ENCODE results near the gene QRFPR. TPM values are rescaled to one million over a fixed set of nuclear protein-coding genes. Genes with fewer than 3 reads are reported as not detected.
"Not testable (repeated sequence)": the region's sequence is repeated elsewhere in the genome, so short reads cannot be mapped to it uniquely, and the experiment has no call there.

The QRFPR gene
- total RNA-seq, result under 1 TPM in 1 of 4 donors, not detected in 3; 0.82 TPM

- no peaks in the 10 kb centered on the region for H3K36me3 ChIP-seq
- H3K27me3 ChIP-seq, result peaks cover 51% of the 10 kb centered on the region
- WGBS, 2 donors (ENCODE audit: low coverage in 1 of 2), result 29 to 96% methylated on average over 2 to 33 of the region's 35 CpGs
- in situ Hi-C loops (cut with MboI; ENCODE audit: low pct_ligation_motif_present in 1 of 4, low pct_unique_long_range_greater_than_20kb in 1 of 4, low sequenced_read_pairs in 3 of 4) (no loop called here), intact Hi-C loops (cut with DNase I; ENCODE audit: low total_unique reads) (no loop called here)
- no peak within 1 kb of the TSS for H3K27ac ChIP-seq
- no peak for DNase-seq
- peak within 1 kb of the TSS in 2 of 4 donors; percentile 12 to 42 for H3K4me3 ChIP-seq
- peaks cover 0 to 11% (median 3%) of the 10 kb centered on the region in 4 donors for H3K4me1 ChIP-seq
- H3K9me3 ChIP-seq, result no peaks in the 10 kb centered on the region
- TF ChIP-seq POLR2A (IDR thresholded peaks at IDR 0.05) (no peak), CTCF (IDR thresholded peaks at IDR 0.05) (no peak), POLR2AphosphoS5 (IDR thresholded peaks at IDR 0.05) (no peak), EP300 (IDR thresholded peaks at IDR 0.05; ENCODE audit: low read depth) (no peak)
Observed at GRCh38 chr4:121380776-121381462, at the start of gene QRFPR. QRFPR (minus strand) TSS chr4:121381018; CDS start chr4:121380647, 371 bp downstream.

DNA sequence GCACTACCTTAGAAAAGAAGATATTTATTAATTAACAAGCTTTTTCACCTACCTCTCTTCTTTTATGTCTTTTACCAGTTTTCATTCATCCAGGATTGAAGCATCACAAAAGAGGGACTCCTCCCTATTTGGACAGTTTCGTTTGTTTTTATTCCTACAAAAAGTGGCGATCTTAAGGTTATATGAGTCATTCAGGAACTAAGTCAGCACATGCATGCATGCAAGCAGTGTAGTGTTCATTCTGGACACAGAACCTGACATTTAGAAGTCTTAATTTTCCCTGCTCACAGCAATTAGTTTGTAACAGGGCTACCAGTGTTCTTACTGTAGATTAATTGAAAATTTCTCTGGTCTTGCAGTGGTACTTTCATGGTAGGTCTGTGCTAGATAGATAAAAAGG, 47.9 kb upstream of the QRFPR start:
- H3K27ac ChIP-seq, result no peak overlapping the region
- TF ChIP-seq EP300 (IDR thresholded peaks at IDR 0.05; ENCODE audit: low read depth) (no peak), CTCF (IDR thresholded peaks at IDR 0.05) (no peak), POLR2AphosphoS5 (IDR thresholded peaks at IDR 0.05) (no peak), POLR2A (IDR thresholded peaks at IDR 0.05) (no peak)
- H3K36me3 ChIP-seq, result no peaks in the 10 kb centered on the region
- no peaks in the 10 kb centered on the region for H3K4me1 ChIP-seq
- no peak overlapping the region for H3K4me3 ChIP-seq
- in situ Hi-C loops (cut with MboI; ENCODE audit: low pct_ligation_motif_present in 1 of 4, low pct_unique_long_range_greater_than_20kb in 1 of 4, low sequenced_read_pairs in 3 of 4) (no loop called here), intact Hi-C loops (cut with DNase I; ENCODE audit: low total_unique reads) (no loop called here)
- DNase-seq, result no peak
- no peaks in the 10 kb centered on the region for H3K27me3 ChIP-seq
- 31 to 46% methylated on average over 2 of the region's 2 CpGs for WGBS, 2 donors (ENCODE audit: low coverage in 1 of 2)
- no peaks in the 10 kb centered on the region for H3K9me3 ChIP-seq

- no peaks in the 10 kb centered on the region for H3K9me3 ChIP-seq
- no peak overlapping the region for H3K4me3 ChIP-seq
- H3K4me1 ChIP-seq, result no peaks in the 10 kb centered on the region
- H3K27ac ChIP-seq, result no peak overlapping the region
- intact Hi-C loops (cut with DNase I; ENCODE audit: low total_unique reads) (loop anchor here (5.0 kb wide), 1 partner anchor 44 kb away; no protein-coding TSS in a partner anchor), in situ Hi-C loops (cut with MboI; ENCODE audit: low pct_ligation_motif_present in 1 of 4, low pct_unique_long_range_greater_than_20kb in 1 of 4, low sequenced_read_pairs in 3 of 4) (no loop called here)
- 51 to 56% methylated on average over 4 of the region's 4 CpGs for WGBS, 2 donors (ENCODE audit: low coverage in 1 of 2)
- TF ChIP-seq POLR2A (IDR thresholded peaks at IDR 0.05), result no peak
- peak in 2 of 5 experiments; percentile 20 to 23 for TF ChIP-seq CTCF (IDR thresholded peaks at IDR 0.05)
- H3K36me3 ChIP-seq, result no peaks in the 10 kb centered on the region
- DNase-seq, result no peak
- no peaks in the 10 kb centered on the region for H3K27me3 ChIP-seq
Observed at GRCh38 chr4:121421594-121421993, 40.8 kb upstream of the QRFPR start.

DNA sequence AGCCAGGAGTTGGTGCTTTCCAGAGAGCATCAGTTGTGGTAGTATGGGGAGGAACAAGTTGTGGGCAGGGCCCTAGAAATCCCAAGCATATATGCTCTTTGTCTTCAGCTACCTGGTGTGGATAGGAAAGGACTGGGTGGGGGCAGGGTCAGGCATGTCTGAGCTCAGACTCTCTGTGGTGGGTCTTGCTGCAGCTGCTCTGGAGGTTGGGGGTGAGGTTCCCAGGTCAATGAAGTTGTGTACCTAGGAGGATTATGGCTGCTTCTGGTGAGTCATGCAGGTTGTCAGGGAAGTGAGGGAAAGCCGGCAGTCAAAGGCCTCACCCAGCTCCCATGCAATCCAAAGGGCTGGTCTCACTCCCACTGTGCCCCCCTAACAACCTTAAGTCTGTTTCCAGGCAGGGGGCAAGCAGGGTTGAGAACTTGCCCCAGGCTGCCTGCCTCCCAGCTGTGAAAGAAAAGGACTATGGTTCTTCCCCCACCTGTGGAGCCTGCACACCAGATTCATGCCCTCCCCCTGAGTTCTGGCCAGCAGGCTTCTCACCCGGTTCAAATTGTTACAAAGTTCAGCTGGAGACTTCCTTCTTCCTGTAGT, 30.4 kb upstream of the QRFPR start:
- intact Hi-C loops (cut with DNase I; ENCODE audit: low total_unique reads), result no loop called here

GRCh38 chr4:121408567-121408966, 27.7 kb upstream of the QRFPR start:
- intact Hi-C loops (cut with DNase I; ENCODE audit: low total_unique reads); in situ Hi-C loops (cut with MboI; ENCODE audit: low pct_ligation_motif_present in 1 of 4, low pct_unique_long_range_greater_than_20kb in 1 of 4, low sequenced_read_pairs in 3 of 4); H3K4me3 ChIP-seq; H3K36me3 ChIP-seq; H3K9me3 ChIP-seq; DNase-seq; H3K4me1 ChIP-seq; H3K27me3 ChIP-seq; H3K27ac ChIP-seq: not testable (repeated sequence)
- 33 to 36% methylated on average over 2 of the region's 2 CpGs for WGBS, 2 donors (ENCODE audit: low coverage in 1 of 2)

More for the DNA sequence above, 30.4 kb upstream of the QRFPR start:
- no peak for TF ChIP-seq EP300 (IDR thresholded peaks at IDR 0.05; ENCODE audit: low read depth)
- TF ChIP-seq CTCF (IDR thresholded peaks at IDR 0.05), result no peak
- TF ChIP-seq POLR2A (IDR thresholded peaks at IDR 0.05), result no peak
- no peak for TF ChIP-seq POLR2AphosphoS5 (IDR thresholded peaks at IDR 0.05)
- no peak overlapping the region for H3K4me3 ChIP-seq
- H3K36me3 ChIP-seq, result no peaks in the 10 kb centered on the region
- no peaks in the 10 kb centered on the region for H3K4me1 ChIP-seq
- H3K9me3 ChIP-seq, result no peaks in the 10 kb centered on the region
- 0 to 24% methylated on average over 1 to 2 of the region's 2 CpGs for WGBS, 2 donors (ENCODE audit: low coverage in 1 of 2)
- no peak overlapping the region for H3K27ac ChIP-seq
- in situ Hi-C loops (cut with MboI; ENCODE audit: low pct_ligation_motif_present in 1 of 4, low pct_unique_long_range_greater_than_20kb in 1 of 4, low sequenced_read_pairs in 3 of 4), result no loop called here
- H3K27me3 ChIP-seq, result no peaks in the 10 kb centered on the region
- no peak for DNase-seq
